Measurements from ENCODE around the gene PABPN1L. TPM values are rescaled to one million over a fixed set of nuclear protein-coding genes. Genes with fewer than 3 reads are reported as not detected.

PABPN1L gene
- total RNA-seq, 2 experiments from 2014 or later: not detected

GRCh38 chr16:88865310-88865709 lies 1.1 kb downstream of the PABPN1L start:
- H3K4me3 Mint-ChIP-seq: no peak overlapping the region
- H3K27ac ChIP-seq (ENCODE audit: low read depth in 1 of 2, low read length in 2 of 2): no peak overlapping the region
- no peaks in the 10 kb centered on the region for H3K4me1 ChIP-seq (ENCODE audit: insufficient read depth, low read length)
- H3K36me3 ChIP-seq (ENCODE audit: insufficient read depth, low read length): peaks cover 27% of the 10 kb centered on the region
- peaks cover 19% of the 10 kb centered on the region for H3K36me3 Mint-ChIP-seq (ENCODE audit: low read depth)
- H3K9me3 Mint-ChIP-seq: no peaks in the 10 kb centered on the region
- TF ChIP-seq, protein P1, sequence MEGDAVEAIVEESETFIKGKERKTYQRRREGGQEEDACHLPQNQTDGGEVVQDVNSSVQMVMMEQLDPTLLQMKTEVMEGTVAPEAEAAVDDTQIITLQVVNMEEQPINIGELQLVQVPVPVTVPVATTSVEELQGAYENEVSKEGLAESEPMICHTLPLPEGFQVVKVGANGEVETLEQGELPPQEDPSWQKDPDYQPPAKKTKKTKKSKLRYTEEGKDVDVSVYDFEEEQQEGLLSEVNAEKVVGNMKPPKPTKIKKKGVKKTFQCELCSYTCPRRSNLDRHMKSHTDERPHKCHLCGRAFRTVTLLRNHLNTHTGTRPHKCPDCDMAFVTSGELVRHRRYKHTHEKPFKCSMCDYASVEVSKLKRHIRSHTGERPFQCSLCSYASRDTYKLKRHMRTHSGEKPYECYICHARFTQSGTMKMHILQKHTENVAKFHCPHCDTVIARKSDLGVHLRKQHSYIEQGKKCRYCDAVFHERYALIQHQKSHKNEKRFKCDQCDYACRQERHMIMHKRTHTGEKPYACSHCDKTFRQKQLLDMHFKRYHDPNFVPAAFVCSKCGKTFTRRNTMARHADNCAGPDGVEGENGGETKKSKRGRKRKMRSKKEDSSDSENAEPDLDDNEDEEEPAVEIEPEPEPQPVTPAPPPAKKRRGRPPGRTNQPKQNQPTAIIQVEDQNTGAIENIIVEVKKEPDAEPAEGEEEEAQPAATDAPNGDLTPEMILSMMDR (IDR thresholded peaks at IDR 0.05): no peak
- H3K9me3 ChIP-seq (ENCODE audit: control insufficient read depth in 1 of 2, insufficient read depth in 1 of 2, low read length in 2 of 2): no peaks in the 10 kb centered on the region
- ChIA-PET POLR2A (no interaction called here), CTCF (no interaction called here)
- DNase-seq (no peak), ATAC-seq (ENCODE audit: poor library complexity) (no peak)
- peaks cover 0 to under 1% of the 10 kb centered on the region in 2 experiments for H3K27me3 ChIP-seq (ENCODE audit: control insufficient read depth in 1 of 2, insufficient read depth in 2 of 2, low read length in 2 of 2)
- intact Hi-C loops (cut with DNase I, micrococcal nuclease): no loop called here
- no peaks in the 10 kb centered on the region for H3K27me3 Mint-ChIP-seq
- no peak overlapping the region for H3K27ac Mint-ChIP-seq
- H3K4me1 Mint-ChIP-seq (ENCODE audit: low read depth): no peaks in the 10 kb centered on the region
- H3K4me3 ChIP-seq (ENCODE audit: low read length): no peak overlapping the region

- POLR2A ChIA-PET: no interaction called here
- Histone ChIP-seq H3K4me1 (ENCODE audit: insufficient read depth, low read length) (no peaks in the 10 kb centered on the region), H3K9me3 (ENCODE audit: control insufficient read depth in 1 of 2, insufficient read depth in 1 of 2, low read length in 2 of 2) (no peaks in the 10 kb centered on the region), H3K4me3 (ENCODE audit: low read length) (no peak overlapping the region), H3K27ac (ENCODE audit: low read depth in 1 of 2, low read length in 2 of 2) (no peak overlapping the region), H3K27me3 (ENCODE audit: control insufficient read depth in 1 of 2, insufficient read depth in 2 of 2, low read length in 2 of 2) (no peaks in the 10 kb centered on the region), H3K36me3 (ENCODE audit: insufficient read depth, low read length) (peaks cover 35% of the 10 kb centered on the region)
- no peak overlapping the region for H3K4me3 Mint-ChIP-seq
- H3K27ac Mint-ChIP-seq: no peak overlapping the region
- ATAC-seq (ENCODE audit: poor library complexity) (no peak), DNase-seq (no peak)
- H3K36me3 Mint-ChIP-seq (ENCODE audit: low read depth): peaks cover 26% of the 10 kb centered on the region
- H3K9me3 Mint-ChIP-seq: no peaks in the 10 kb centered on the region
- no peaks in the 10 kb centered on the region for H3K27me3 Mint-ChIP-seq
- CTCF ChIA-PET: interaction anchor here (1.3 kb wide), 1 partner anchor 127 kb away, joined by 3 read pairs; no protein-coding TSS in a partner anchor
- no peaks in the 10 kb centered on the region for H3K4me1 Mint-ChIP-seq (ENCODE audit: low read depth)
- intact Hi-C loops (cut with DNase I, micrococcal nuclease): no loop called here
- TF ChIP-seq, protein P1 (IDR thresholded peaks at IDR 0.05): no peak
These were observed 1.9 kb downstream of the PABPN1L start for GRCh38 chr16:88864521-88864920.

GRCh38 chr16:88864099-88864498 lies 2.4 kb downstream of the PABPN1L start:
- Mint-ChIP-seq H3K36me3 (ENCODE audit: low read depth) (peaks cover 31% of the 10 kb centered on the region), H3K27me3 (no peaks in the 10 kb centered on the region), H3K4me3 (no peak overlapping the region), H3K4me1 (ENCODE audit: low read depth) (no peaks in the 10 kb centered on the region), H3K9me3 (no peaks in the 10 kb centered on the region), H3K27ac (no peak overlapping the region)
- H3K4me3 ChIP-seq (ENCODE audit: low read length): no peak overlapping the region
- H3K27me3 ChIP-seq (ENCODE audit: control insufficient read depth in 1 of 2, insufficient read depth in 2 of 2, low read length in 2 of 2): no peaks in the 10 kb centered on the region
- intact Hi-C loops (cut with DNase I, micrococcal nuclease): no loop called here
- CTCF ChIA-PET: interaction anchor here (1.3 kb wide), 1 partner anchor 127 kb away, joined by 3 read pairs; no protein-coding TSS in a partner anchor
- ATAC-seq (ENCODE audit: poor library complexity) (no peak), DNase-seq (no peak)
- H3K27ac ChIP-seq (ENCODE audit: low read depth in 1 of 2, low read length in 2 of 2): no peak overlapping the region
- no peaks in the 10 kb centered on the region for H3K9me3 ChIP-seq (ENCODE audit: control insufficient read depth in 1 of 2, insufficient read depth in 1 of 2, low read length in 2 of 2)
- H3K36me3 ChIP-seq (ENCODE audit: insufficient read depth, low read length): peaks cover 40% of the 10 kb centered on the region
- H3K4me1 ChIP-seq (ENCODE audit: insufficient read depth, low read length): no peaks in the 10 kb centered on the region
- POLR2A ChIA-PET: no interaction called here
- TF ChIP-seq, protein P1 (IDR thresholded peaks at IDR 0.05): no peak

All from CD4-positive, alpha-beta T cell (primary cell).